Measurements from ENCODE around the gene NAP1L5.
A peak's percentile ranks its signal among the peaks of the same experiment; 100 is the strongest.

NAP1L5 gene

GRCh38 chr4:88722276-88722780, 24.7 kb upstream of the NAP1L5 start:
- DNase-seq (ENCODE audit: low read depth), result no peak

GRCh38 chr4:88720451-88721428, 23.1 kb upstream of the NAP1L5 start:
- no peak for DNase-seq (ENCODE audit: low read depth)

- no peak for DNase-seq (ENCODE audit: low read depth)
Measured at GRCh38 chr4:88719381-88719780, 21.8 kb upstream of the NAP1L5 start.

GRCh38 chr4:88718098-88718497, 20.5 kb upstream of the NAP1L5 start:
- DNase-seq (ENCODE audit: low read depth), result no peak

- no peak for DNase-seq (ENCODE audit: low read depth)
Measured at GRCh38 chr4:88713782-88714181, 16.2 kb upstream of the NAP1L5 start.

GRCh38 chr4:88709989-88710388, 12.4 kb upstream of the NAP1L5 start:
- no peak for DNase-seq (ENCODE audit: low read depth)

- DNase-seq (ENCODE audit: low read depth), result peak; percentile 69
Measured at GRCh38 chr4:88706574-88706973, 8.9 kb upstream of the NAP1L5 start.

GRCh38 chr4:88705805-88706492, 8.3 kb upstream of the NAP1L5 start:
- DNase-seq (ENCODE audit: low read depth), result no peak

- no peak for DNase-seq (ENCODE audit: low read depth)
Measured at GRCh38 chr4:88705223-88705622, 7.6 kb upstream of the NAP1L5 start.

- no peak for DNase-seq (ENCODE audit: low read depth)
Measured at GRCh38 chr4:88702782-88703181, 5.2 kb upstream of the NAP1L5 start.

- no peak for DNase-seq (ENCODE audit: low read depth)
Measured at GRCh38 chr4:88698519-88698918, 890 bp upstream of the NAP1L5 start.

GRCh38 chr4:88697141-88697540, 488 bp downstream of the NAP1L5 start:
- DNase-seq (ENCODE audit: low read depth), result no peak

- no peak for DNase-seq (ENCODE audit: low read depth)
Measured at GRCh38 chr4:88696630-88697029, 999 bp downstream of the NAP1L5 start.

- DNase-seq (ENCODE audit: low read depth), result no peak
Measured at GRCh38 chr4:88693792-88694191, 3.8 kb downstream of the NAP1L5 start.

- no peak for DNase-seq (ENCODE audit: low read depth)
Measured at GRCh38 chr4:88690355-88690754, 7.3 kb downstream of the NAP1L5 start.

GRCh38 chr4:88681209-88681608, 16.4 kb downstream of the NAP1L5 start:
- no peak for DNase-seq (ENCODE audit: low read depth)

- no peak for DNase-seq (ENCODE audit: low read depth)
Measured at GRCh38 chr4:88675543-88675942, 22.1 kb downstream of the NAP1L5 start.

GRCh38 chr4:88674979-88675378, 22.6 kb downstream of the NAP1L5 start:
- DNase-seq (ENCODE audit: low read depth), result no peak

GRCh38 chr4:88674565-88674964, 23.1 kb downstream of the NAP1L5 start:
- no peak for DNase-seq (ENCODE audit: low read depth)

GRCh38 chr4:88673886-88674285, 23.7 kb downstream of the NAP1L5 start:
- no peak for DNase-seq (ENCODE audit: low read depth)

GRCh38 chr4:88672987-88673386, 24.6 kb downstream of the NAP1L5 start:
- no peak for DNase-seq (ENCODE audit: low read depth)

GRCh38 chr4:88661739-88662138, 35.9 kb downstream of the NAP1L5 start:
- DNase-seq (ENCODE audit: low read depth), result peak; percentile 14
